Panc1 (cell line): ENCODE measurements around the gene HMGB1. TPM values are rescaled to one million over a fixed set of nuclear protein-coding genes. Genes with fewer than 3 reads are reported as not detected.

ENCODE experiments used
- ATAC-seq: fragments of 200-7000 bp; cut with Tn5 transposase; 2 replicates; pipeline ENCODE4 v1.9.1; 2020; ENCODE audit warnings: mild to moderate bottlenecking, moderate library complexity
- BruUV-seq: library from RNA; stranded (reverse); fragments of 400-500 nt; replicated peaks from 2 replicates; lab custom pipeline; 2021; lab: Mats Ljungman, UMichigan
- CTCF ChIA-PET: fragments of 300-600 bp; sonication (Branson Sonifier 250); formaldehyde crosslinking; loops from one replicate; lab custom pipeline; 2022; ENCODE audit warnings: antibody characterized with exemption; lab: Charles Lee
- POLR2A ChIA-PET: fragments of 300-600 bp; sonication (Branson Sonifier 250); formaldehyde crosslinking; loops from one replicate; lab custom pipeline; 2022; ENCODE audit warnings: antibody characterized with exemption; lab: Charles Lee
- DNase-seq: peaks from one replicate; pipeline ENCODE4 v3.0.0-alpha.2; 2010; ENCODE audit warnings: low read depth, low spot score
- H3K27ac ChIP-seq: 2 replicates; pipeline ENCODE4 v1.5.1; 2011; ENCODE audit warnings: mild to moderate bottlenecking, low read length, inconsistent platforms
- H3K27me3 ChIP-seq: fragments of 200-500 bp; sonication (Bioruptor generic); 2 replicates; pipeline ENCODE4 v1.6.0; 2014; ENCODE audit warnings: low read length, inconsistent platforms; ENCODE audit not compliant: control insufficient read depth, insufficient read depth
- H3K36me3 ChIP-seq: fragments of 200-500 bp; sonication (Bioruptor generic); 2 replicates; pipeline ENCODE4 v1.5.1; 2014; ENCODE audit warnings: inconsistent platforms, mild to moderate bottlenecking, low read length, moderate library complexity; ENCODE audit not compliant: control insufficient read depth, insufficient read depth
- H3K4me1 ChIP-seq: 2 replicates; pipeline ENCODE4 v1.5.1; 2011; ENCODE audit warnings: inconsistent platforms, mild to moderate bottlenecking, low read length, moderate library complexity; ENCODE audit not compliant: control insufficient read depth, insufficient read depth
- H3K4me3 ChIP-seq, 2 experiments: 2 replicates each; pipeline ENCODE4 v1.5.1; 2011 to 2012; ENCODE audit warnings: low read depth in 2 of 2, low read length in 2 of 2, mild to moderate bottlenecking in 2 of 2, inconsistent platforms in 1 of 2, moderate library complexity in 1 of 2
- H3K9me3 ChIP-seq: fragments of 200-500 bp; sonication (Bioruptor generic); 2 replicates; pipeline ENCODE4 v1.5.1; 2014; ENCODE audit warnings: low read depth, mild to moderate bottlenecking, inconsistent platforms, low read length, moderate library complexity; ENCODE audit not compliant: control insufficient read depth, insufficient read depth
- CTCF ChIP-seq: fragments of 450-650 bp; IDR thresholded peaks from 2 replicates; pipeline ENCODE4 v1.5.1; 2017; ENCODE audit warnings: mild to moderate bottlenecking
- POLR2AphosphoS5 ChIP-seq: IDR thresholded peaks from 2 replicates; pipeline ENCODE4 v1.6.1; 2012; ENCODE audit warnings: mild to moderate bottlenecking, low read depth, low read length, moderate library complexity
- REST ChIP-seq, 2 experiments: IDR thresholded peaks; 2 replicates each; pipeline ENCODE4 v1.6.1; 2011 to 2012; ENCODE audit warnings: low read depth in 2 of 2, control low read depth in 1 of 2, low read length in 1 of 2, mild to moderate bottlenecking in 1 of 2, moderate library complexity in 1 of 2; ENCODE audit not compliant: insufficient read depth in 1 of 2
- SIN3A ChIP-seq: IDR thresholded peaks from 2 replicates; pipeline ENCODE4 v1.6.1; 2012; ENCODE audit warnings: low read depth, mild to moderate bottlenecking, low read length, moderate library complexity, borderline replicate concordance; ENCODE audit not compliant: insufficient read depth
- TCF7L2 ChIP-seq: IDR thresholded peaks from 2 replicates; pipeline ENCODE4 v1.6.1; 2011; ENCODE audit warnings: mild to moderate bottlenecking, low read depth, low read length, inconsistent platforms
- in situ Hi-C: cut with HindIII; loops from 2 replicates; pipeline ENCODE4 v1.10.0; 2016; ENCODE audit warnings: low sequenced_read_pairs, low pct_unique_long_range_greater_than_20kb
- intact Hi-C: fragments of 100-400 bp; cut with micrococcal nuclease; formaldehyde crosslinking; loops from one replicate; pipeline ENCODE4 v1.10.0; 2022; ENCODE audit not compliant: unreplicated experiment
- total RNA-seq: library from RNA; stranded (reverse); gene quantifications from one replicate; pipeline ENCODE4 v1.2.1, GENCODE V29; 2021; ENCODE audit not compliant: unreplicated experiment

The HMGB1 gene
- total RNA-seq, 1 experiment from 2014 or later = 386 TPM

DNA sequence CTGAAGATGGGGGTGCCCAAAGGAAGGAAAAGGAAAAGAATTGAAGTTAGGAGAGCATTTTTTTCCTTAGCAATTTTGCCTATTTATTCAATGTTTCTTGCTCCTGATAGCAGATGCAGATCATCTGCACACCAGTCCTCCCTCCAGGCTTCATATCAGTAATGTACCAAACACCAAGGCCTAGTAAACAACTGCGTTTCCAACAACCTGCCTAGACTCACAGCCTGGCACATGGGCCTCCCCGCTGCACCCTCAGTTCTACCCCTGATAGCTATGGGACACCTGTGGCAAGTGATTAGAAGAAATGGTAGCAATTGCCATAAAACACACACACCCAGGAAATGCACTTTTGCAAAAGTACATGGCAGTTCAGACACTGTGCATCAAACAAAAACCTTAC, 30.4 kb upstream of the HMGB1 start:
- no peak overlapping the region for H3K4me3 ChIP-seq
- no peaks in the 10 kb centered on the region for H3K36me3 ChIP-seq
- in situ Hi-C loops = no loop called here
- intact Hi-C loops = no loop called here
- POLR2A ChIA-PET = no interaction called here
- H3K4me1 ChIP-seq = no peaks in the 10 kb centered on the region
- BruUV-seq = no TSS peak
- no peak for DNase-seq
- no peaks in the 10 kb centered on the region for H3K9me3 ChIP-seq
- TF ChIP-seq REST (IDR thresholded peaks at IDR 0.05; ENCODE audit: insufficient read depth in 1 of 2, low read depth in 2 of 2, low read length in 1 of 2) = no peak
- ATAC-seq = no peak
- H3K27ac ChIP-seq = no peak overlapping the region
- CTCF ChIA-PET = no interaction called here
- H3K27me3 ChIP-seq = no peaks in the 10 kb centered on the region

- POLR2A ChIA-PET = no interaction called here
- in situ Hi-C loops = no loop called here
- no peaks in the 10 kb centered on the region for H3K27me3 ChIP-seq
- no peak for DNase-seq
- CTCF ChIA-PET = no interaction called here
- no peak for TF ChIP-seq TCF7L2
- no peak for TF ChIP-seq REST (IDR thresholded peaks at IDR 0.05; ENCODE audit: insufficient read depth in 1 of 2, low read depth in 2 of 2, low read length in 1 of 2)
- no peak for TF ChIP-seq CTCF
- no peak for TF ChIP-seq POLR2AphosphoS5
- no peak for TF ChIP-seq SIN3A
- H3K4me1 ChIP-seq = no peaks in the 10 kb centered on the region
- no TSS peak for BruUV-seq
- no peak overlapping the region for H3K4me3 ChIP-seq
- H3K9me3 ChIP-seq = no peaks in the 10 kb centered on the region
- intact Hi-C loops = no loop called here
- no peak overlapping the region for H3K27ac ChIP-seq
- no peak for ATAC-seq
- H3K36me3 ChIP-seq = no peaks in the 10 kb centered on the region
Measured at GRCh38 chr13:30495746-30496145, 30.0 kb upstream of the HMGB1 start.
